Heart left ventricle (tissue), 16 donors: ENCODE results near the gene EBF4. TPM values are rescaled to one million over a fixed set of nuclear protein-coding genes. Genes with fewer than 3 reads are reported as not detected.

Source experiments
- ATAC-seq, 4 donors: fragments of 200-7000 bp; cut with Tn5 transposase; one replicate each; pipeline ENCODE4 v1.9.1; 2020 to 2022; ENCODE audit warnings: moderate library complexity in 4 of 4, mild to moderate bottlenecking in 3 of 4, moderate number of reproducible peaks in 1 of 4
- DNase-seq, 5 donors: peaks; one replicate each; pipeline ENCODE4 v3.0.0-alpha.2; 2020
- H3K27ac ChIP-seq, 12 donors: fragments of 200-600 bp; sonication (generic) in 4 of 12; one replicate each; pipeline versions ENCODE4 v1.5.0 to v1.8.0; 2016 to 2022; ENCODE audit warnings: mild to moderate bottlenecking in 2 of 12
- H3K27me3 ChIP-seq, 9 donors: fragments of 200-600 bp; sonication (generic) in 2 of 9; one replicate each; pipeline versions ENCODE4 v1.5.1 to v1.8.0; 2016 to 2022; ENCODE audit warnings: mild to moderate bottlenecking in 3 of 9
- H3K36me3 ChIP-seq, 9 donors: fragments of 200-600 bp; sonication (generic) in 2 of 9; one replicate each; pipeline versions ENCODE4 v1.5.0 to v1.8.0; 2018 to 2022; ENCODE audit warnings: mild to moderate bottlenecking in 2 of 9
- H3K4me1 ChIP-seq, 12 donors: fragments of 200-600 bp; sonication (generic) in 4 of 12; one replicate each; pipeline versions ENCODE4 v1.5.0 to v1.8.0; 2016 to 2022; ENCODE audit warnings: mild to moderate bottlenecking in 3 of 12
- H3K4me3 ChIP-seq, 12 donors: fragments of 200-600 bp; sonication (generic) in 4 of 12; one replicate each; pipeline versions ENCODE4 v1.5.0 to v1.8.0; 2017 to 2022; ENCODE audit warnings: mild to moderate bottlenecking in 9 of 12, moderate library complexity in 4 of 12
- H3K9me3 ChIP-seq, 12 donors: fragments of 200-600 bp; sonication (generic) in 4 of 12; one replicate each; pipeline versions ENCODE4 v1.5.0 to v1.8.0; 2016 to 2022; ENCODE audit warnings: mild to moderate bottlenecking in 1 of 12
- POLR2A ChIP-seq, 2 donors: fragments of 450-650 bp; IDR thresholded peaks; one replicate each; pipeline ENCODE4 v1.6.1; 2017; ENCODE audit warnings: antibody characterized with exemption in 2 of 2, mild to moderate bottlenecking in 2 of 2, moderate library complexity in 2 of 2
- WGBS, 4 donors: extraction: QIAGEN DNeasy Blood & Tissue Kit in 2 of 4; methylation state at CpG; one replicate each; pipeline versions ENCODE4 v1.1.5 to v1.1.7; 2013 to 2018; 5-methylcytosine and 5-hydroxymethylcytosine counted together
- intact Hi-C, 10 donors: fragments of 100-400 bp; cut with DNase I; formaldehyde crosslinking; loops; one replicate each; pipeline versions ENCODE4 v1.11.1 to v1.14.2; 2022
- polyA plus RNA-seq, 2 donors: library from polyadenylated mRNA; stranded (reverse); fragments of 200-250 nt; gene quantifications; one replicate each; pipeline ENCODE4 v1.2.3, GENCODE V29; 2013
- total RNA-seq, 9 donors: library from RNA; depleted of rRNA in 2 of 9; stranded (reverse); fragments of >200 nt in 2 of 9; fragmentation: NEBNext Ultra II Directional in 3 of 9; extraction: Animal tissue kit (Norgen Biotek cat#: 25700) in 3 of 9; gene quantifications; one replicate each; pipeline versions ENCODE4 v1.1.0 to v1.2.4, GENCODE V29; 2016 to 2023
- TF ChIP-seq, protein P1 (sequence below), 12 donors: fragments of 200-600 bp; sonication (generic) in 4 of 12; IDR thresholded peaks; one replicate each; pipeline versions ENCODE4 v1.5.0 to v1.8.0; 2018 to 2022; ENCODE audit warnings: antibody characterized with exemption in 12 of 12, mild to moderate bottlenecking in 5 of 12
- donor health status: ischemic (EF 13 %, LVEDD 7.1; RV severe dilation, severe dysfunction).
- donor health status: healthy with polysubstance abuse.
- donor health status: DM: no; HTN: yes; CAD: no.
- donor health status: DM: no; HTN: no; CAD: no.
- donor health status: ischemic (EF 25% LVEDD 6.9; RV normal size, moderate dysfunction).
- donor health status: ischemic (EF 25% LVEDD 5.7; RV mildly dilated, moderate dysfunction).
- donor health status: healthy.
- donor health status: DM: yes; HTN: yes; CAD: no.
- donor health status: ischemic (EF 35%, LVEDD 5.7; RV mildly dilated, moderate dysfunction).
- donor health status: nonischemic (EF 11% LVEDD 7.7; RV severe dilation, severe dysfunction).
- donor health status: DM: yes; HTN: yes; CAD: no.
- donor health status: PGD.
- donor health status: ischemic (EF 29% LVEDD 5.4; RV normal size, mild dysfunction).
- donor health status: nonischemic (EF 23%, LVEDD 6.1; RV moderate dilation, normal function).

The EBF4 gene
- total and polyA plus RNA-seq, 11 donors, result 2.5 to 6.4 (median 3.8) TPM

DNA sequence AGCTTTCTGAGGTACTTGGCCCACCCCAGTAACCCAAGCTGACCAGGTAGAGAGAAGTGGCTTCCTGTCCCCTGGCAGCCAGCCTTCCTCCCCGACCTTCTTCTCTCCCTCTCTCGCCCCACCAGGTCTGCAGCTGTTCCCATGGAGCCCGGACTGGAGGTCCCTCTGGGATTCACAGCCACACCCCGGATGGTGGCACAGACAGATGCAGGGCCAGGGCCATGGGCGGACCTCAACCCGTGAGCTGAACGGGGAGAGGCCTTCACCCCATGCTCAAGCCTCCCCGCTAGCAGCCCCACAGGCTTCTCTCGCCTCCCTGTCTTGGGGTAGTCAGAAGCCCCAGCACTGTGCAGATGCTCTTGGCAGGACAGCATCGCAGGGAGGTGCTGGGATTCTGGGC lies 66.6 kb downstream of the EBF4 start:
- peaks cover 0 to 59% (median 21%) of the 10 kb centered on the region in 9 donors for H3K27me3 ChIP-seq
- WGBS, 4 donors, result 75 to 83% (median 79%) methylated on average over 5 to 10 of the region's 10 CpGs
- peak in 1 of 4 donors; percentile 6 for ATAC-seq
- H3K27ac ChIP-seq, result no peak overlapping the region
- H3K36me3 ChIP-seq, result no peaks in the 10 kb centered on the region
- H3K9me3 ChIP-seq, result no peaks in the 10 kb centered on the region
- intact Hi-C loops, result loop anchor here in 8 of 10 donors (5.0 to 10.0 kb wide), 10 partner anchors 86 to 246 kb away; partner anchors contain the start of genes PCED1A (in 2 of the 8) and VPS16 (in 2 of the 8)
- no peak for DNase-seq
- no peak for TF ChIP-seq POLR2A (IDR thresholded peaks at IDR 0.05)
- TF ChIP-seq, protein P1, sequence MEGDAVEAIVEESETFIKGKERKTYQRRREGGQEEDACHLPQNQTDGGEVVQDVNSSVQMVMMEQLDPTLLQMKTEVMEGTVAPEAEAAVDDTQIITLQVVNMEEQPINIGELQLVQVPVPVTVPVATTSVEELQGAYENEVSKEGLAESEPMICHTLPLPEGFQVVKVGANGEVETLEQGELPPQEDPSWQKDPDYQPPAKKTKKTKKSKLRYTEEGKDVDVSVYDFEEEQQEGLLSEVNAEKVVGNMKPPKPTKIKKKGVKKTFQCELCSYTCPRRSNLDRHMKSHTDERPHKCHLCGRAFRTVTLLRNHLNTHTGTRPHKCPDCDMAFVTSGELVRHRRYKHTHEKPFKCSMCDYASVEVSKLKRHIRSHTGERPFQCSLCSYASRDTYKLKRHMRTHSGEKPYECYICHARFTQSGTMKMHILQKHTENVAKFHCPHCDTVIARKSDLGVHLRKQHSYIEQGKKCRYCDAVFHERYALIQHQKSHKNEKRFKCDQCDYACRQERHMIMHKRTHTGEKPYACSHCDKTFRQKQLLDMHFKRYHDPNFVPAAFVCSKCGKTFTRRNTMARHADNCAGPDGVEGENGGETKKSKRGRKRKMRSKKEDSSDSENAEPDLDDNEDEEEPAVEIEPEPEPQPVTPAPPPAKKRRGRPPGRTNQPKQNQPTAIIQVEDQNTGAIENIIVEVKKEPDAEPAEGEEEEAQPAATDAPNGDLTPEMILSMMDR (IDR thresholded peaks at IDR 0.05), result no peak
- H3K4me3 ChIP-seq, result no peak overlapping the region
- H3K4me1 ChIP-seq, result no peaks in the 10 kb centered on the region

DNA sequence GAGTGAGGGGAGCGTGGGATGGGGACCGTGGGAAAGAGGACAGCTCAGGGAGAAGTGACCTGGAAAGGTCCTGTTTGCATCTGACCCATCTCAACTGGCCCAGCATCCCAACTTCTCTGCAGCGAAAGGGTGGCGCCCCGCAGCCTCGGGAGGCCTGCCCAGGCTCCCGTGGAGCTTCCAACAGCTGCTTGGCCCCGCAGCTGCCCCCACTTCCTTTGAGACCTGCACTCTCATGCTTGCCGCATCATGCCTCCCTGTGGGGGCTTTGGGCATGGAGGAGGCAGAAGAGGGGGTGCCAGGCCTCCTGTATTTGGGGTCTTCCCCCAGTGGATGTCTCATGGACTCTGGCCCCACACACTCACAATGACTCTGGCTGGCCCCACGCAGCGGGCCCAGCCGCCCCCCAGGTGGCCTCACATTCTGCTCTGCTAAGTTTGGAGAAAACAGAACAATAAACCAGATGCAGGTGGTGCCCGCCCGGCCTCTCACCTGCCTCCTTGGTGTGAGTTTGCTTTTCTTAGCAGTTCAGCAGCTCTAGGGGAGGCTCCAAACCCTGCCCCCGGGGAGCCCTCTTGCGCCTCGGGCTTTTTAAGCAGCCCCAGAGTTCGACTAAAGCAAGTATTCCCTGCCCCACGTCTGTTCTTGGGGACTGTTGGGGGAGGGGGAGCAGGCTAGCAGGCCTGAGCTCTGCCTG lies 67.2 kb downstream of the EBF4 start:
- Histone ChIP-seq H3K9me3 (no peaks in the 10 kb centered on the region), H3K4me1 (no peaks in the 10 kb centered on the region), H3K36me3 (no peaks in the 10 kb centered on the region), H3K27ac (no peak overlapping the region), H3K27me3 (peaks cover 0 to 57% (median 16%) of the 10 kb centered on the region in 9 donors), H3K4me3 (no peak overlapping the region)
- ATAC-seq, result no peak
- 66 to 75% (median 70%) methylated on average over 12 to 19 of the region's 19 CpGs for WGBS, 4 donors
- no peak for TF ChIP-seq POLR2A (IDR thresholded peaks at IDR 0.05)
- TF ChIP-seq, protein P1 (IDR thresholded peaks at IDR 0.05), result no peak
- intact Hi-C loops, result loop anchor here in 8 of 10 donors (5.0 to 10.0 kb wide), 11 partner anchors 53 to 245 kb away; partner anchors contain the start of genes PCED1A (in 2 of the 8), VPS16 (in 2 of the 8) and C20orf141 (in 1 of the 8)
- no peak for DNase-seq

DNA sequence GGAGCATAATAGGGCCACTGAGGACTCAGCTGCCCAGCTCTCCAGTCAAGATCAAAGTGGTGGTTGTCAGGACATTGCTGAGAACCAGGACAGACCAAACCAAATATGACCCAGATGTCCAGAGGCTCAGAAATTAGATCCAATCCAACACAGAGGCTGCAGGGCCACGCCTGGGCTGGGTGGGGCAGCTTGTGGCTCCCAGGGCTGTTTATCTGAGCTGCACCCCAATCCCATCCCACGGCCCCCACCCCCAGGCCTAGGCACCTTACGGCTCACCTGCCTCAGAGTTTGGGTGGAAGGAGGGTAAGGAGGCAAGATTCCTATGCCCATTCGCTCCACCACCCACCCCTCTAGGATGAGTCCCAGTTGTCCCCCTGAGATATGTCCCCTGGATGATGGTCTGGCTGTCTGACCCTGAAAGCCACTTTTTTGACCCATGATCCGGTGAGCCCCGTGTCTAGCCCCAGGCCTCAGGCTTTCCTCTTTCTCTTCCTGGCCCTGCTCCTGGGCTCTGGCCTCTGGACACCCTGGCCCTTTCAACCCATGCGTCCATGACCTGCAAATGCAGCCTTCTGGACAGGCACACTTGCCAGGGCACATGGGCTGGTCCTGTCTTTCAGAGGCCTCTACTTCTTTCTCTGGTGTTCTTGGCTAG lies 67.8 kb downstream of the EBF4 start:
- ATAC-seq (no peak), DNase-seq (no peak)
- TF ChIP-seq, protein P1 (IDR thresholded peaks at IDR 0.05), result no peak
- TF ChIP-seq POLR2A (IDR thresholded peaks at IDR 0.05), result no peak
- Histone ChIP-seq H3K4me3 (no peak overlapping the region), H3K4me1 (no peaks in the 10 kb centered on the region), H3K9me3 (no peaks in the 10 kb centered on the region), H3K27ac (no peak overlapping the region), H3K27me3 (peaks cover 0 to 54% (median 13%) of the 10 kb centered on the region in 9 donors), H3K36me3 (no peaks in the 10 kb centered on the region)
- 77 to 92% (median 87%) methylated on average over 7 of the region's 7 CpGs for WGBS, 4 donors
- intact Hi-C loops, result loop anchor here in 1 of 10 donors (5.0 kb wide), 1 partner anchor 52 kb away; the partner anchor contains the start of gene C20orf141

DNA sequence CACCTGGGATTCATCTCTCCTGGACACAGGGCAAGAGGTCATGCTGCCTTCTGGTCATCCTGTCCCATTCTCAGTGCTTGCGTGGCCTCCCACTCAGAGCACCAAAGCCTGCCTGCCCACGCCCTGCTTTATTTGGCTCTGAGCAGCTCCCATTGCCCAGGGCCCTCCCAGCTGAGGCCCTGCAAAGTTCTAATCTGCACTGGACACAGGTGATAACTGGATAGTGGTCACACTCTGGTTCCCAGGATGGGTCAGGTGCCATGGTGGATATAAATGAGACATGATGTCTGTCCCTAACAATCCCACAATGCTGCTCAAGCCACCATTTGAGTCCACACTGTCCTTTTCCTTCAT lies 68.3 kb downstream of the EBF4 start:
- H3K36me3 ChIP-seq, result no peaks in the 10 kb centered on the region
- H3K4me3 ChIP-seq, result no peak overlapping the region
- 88 to 95% (median 93%) methylated on average over 2 of the region's 2 CpGs for WGBS, 4 donors
- no peak overlapping the region for H3K27ac ChIP-seq
- DNase-seq, result no peak
- peaks cover 0 to 52% (median 11%) of the 10 kb centered on the region in 9 donors for H3K27me3 ChIP-seq
- H3K4me1 ChIP-seq, result no peaks in the 10 kb centered on the region
- intact Hi-C loops, result loop anchor here in 1 of 10 donors (5.0 kb wide), 1 partner anchor 51 kb away; the partner anchor contains the start of gene C20orf141
- TF ChIP-seq, protein P1 (IDR thresholded peaks at IDR 0.05), result no peak
- no peak for TF ChIP-seq POLR2A (IDR thresholded peaks at IDR 0.05)
- ATAC-seq, result no peak
- no peaks in the 10 kb centered on the region for H3K9me3 ChIP-seq
